H9 (cell line): Measurements from ENCODE around the gene RNASE1. TPM values are rescaled to one million over a fixed set of nuclear protein-coding genes. Genes with fewer than 3 reads are reported as not detected.

ENCODE experiments used
- DNase-seq: peaks from one replicate; pipeline ENCODE4 v3.0.0-alpha.2; 2017
- H2AFZ ChIP-seq: one replicate; pipeline ENCODE4 v1.6.1; 2013; ENCODE audit warnings: mild to moderate bottlenecking, low read length, control low read depth, moderate library complexity
- H2AK5ac ChIP-seq: 2 replicates; pipeline ENCODE4 v1.6.1; 2013; ENCODE audit warnings: low read length, control low read depth, mixed read lengths; ENCODE audit not compliant: insufficient read length
- H2BK120ac ChIP-seq: one replicate; pipeline ENCODE4 v1.6.1; 2013; ENCODE audit warnings: low read depth, mild to moderate bottlenecking, low read length, control low read depth, inconsistent platforms; ENCODE audit not compliant: poor library complexity, severe bottlenecking
- H2BK12ac ChIP-seq: 2 replicates; pipeline ENCODE4 v1.6.1; 2013; ENCODE audit warnings: low read length, control low read depth, mixed read lengths, low read depth; ENCODE audit not compliant: insufficient read length
- H2BK15ac ChIP-seq: 2 replicates; pipeline ENCODE4 v1.6.1; 2013; ENCODE audit warnings: low read depth, low read length, control low read depth
- H2BK20ac ChIP-seq: one replicate; pipeline ENCODE4 v1.6.1; 2013; ENCODE audit warnings: low read depth, mild to moderate bottlenecking, low read length, control low read depth, inconsistent platforms; ENCODE audit not compliant: poor library complexity, severe bottlenecking
- H2BK5ac ChIP-seq: 2 replicates; pipeline ENCODE4 v1.6.1; 2013; ENCODE audit warnings: low read length, control low read depth, mixed read lengths; ENCODE audit not compliant: insufficient read length
- H3K14ac ChIP-seq: 2 replicates; pipeline ENCODE4 v1.6.1; 2013; ENCODE audit warnings: low read length, control low read depth; ENCODE audit not compliant: insufficient read depth
- H3K18ac ChIP-seq: 2 replicates; pipeline ENCODE4 v1.6.1; 2013; ENCODE audit warnings: low read depth, mild to moderate bottlenecking, mixed read lengths, low read length, control low read depth; ENCODE audit not compliant: insufficient read length
- H3K23ac ChIP-seq: 2 replicates; pipeline ENCODE4 v1.6.1; 2013; ENCODE audit warnings: low read length, control low read depth, mixed read lengths, low read depth; ENCODE audit not compliant: insufficient read length
- H3K23me2 ChIP-seq: 2 replicates; pipeline ENCODE4 v1.6.1; 2013; ENCODE audit warnings: low read depth, mild to moderate bottlenecking, mixed read lengths, low read length, control low read depth; ENCODE audit not compliant: insufficient read length, poor library complexity, severe bottlenecking
- H3K27ac ChIP-seq: 2 replicates; pipeline ENCODE4 v1.5.1; 2013; ENCODE audit warnings: low read length, control low read depth, mixed read lengths, low read depth; ENCODE audit not compliant: insufficient read length
- H3K27me3 ChIP-seq: 2 replicates; pipeline ENCODE4 v1.6.1; 2013; ENCODE audit warnings: low read length, control low read depth, inconsistent platforms; ENCODE audit not compliant: insufficient read depth
- H3K4ac ChIP-seq: 2 replicates; pipeline ENCODE4 v1.6.1; 2013; ENCODE audit warnings: low read depth, mild to moderate bottlenecking, control low read depth, inconsistent platforms, low read length, moderate library complexity
- H3K4me1 ChIP-seq: 2 replicates; pipeline ENCODE4 v1.6.1; 2013; ENCODE audit warnings: low read length, control low read depth, inconsistent platforms; ENCODE audit not compliant: insufficient read depth
- H3K4me2 ChIP-seq: 2 replicates; pipeline ENCODE4 v1.6.1; 2013; ENCODE audit warnings: low read length, control low read depth, mixed read lengths; ENCODE audit not compliant: insufficient read length, insufficient read depth
- H3K56ac ChIP-seq: 2 replicates; pipeline ENCODE4 v1.6.1; 2013; ENCODE audit warnings: low read depth, mild to moderate bottlenecking, mixed read lengths, low read length, control low read depth; ENCODE audit not compliant: insufficient read length
- H3K79me1 ChIP-seq: 2 replicates; pipeline ENCODE4 v1.6.1; 2013; ENCODE audit warnings: low read depth, mild to moderate bottlenecking, moderate library complexity, low read length, control low read depth, inconsistent platforms; ENCODE audit not compliant: insufficient read depth, poor library complexity, severe bottlenecking
- H3K79me2 ChIP-seq: 2 replicates; pipeline ENCODE4 v1.6.1; 2013; ENCODE audit warnings: low read length, control low read depth, inconsistent platforms; ENCODE audit not compliant: insufficient read depth
- H3K9ac ChIP-seq: 2 replicates; pipeline ENCODE4 v1.6.1; 2013; ENCODE audit warnings: low read length, control low read depth, mixed read lengths; ENCODE audit not compliant: insufficient read length; ENCODE audit errors: extremely low read depth
- H3K9me3 ChIP-seq: one replicate; pipeline ENCODE4 v1.6.1; 2013; ENCODE audit warnings: low read depth, low read length, inconsistent platforms; ENCODE audit not compliant: control insufficient read depth
- H3T11ph ChIP-seq: one replicate; pipeline ENCODE4 v1.6.1; 2013; ENCODE audit warnings: mild to moderate bottlenecking, low read length, control low read depth, inconsistent platforms
- H4K20me1 ChIP-seq: one replicate; pipeline ENCODE4 v1.6.1; 2013; ENCODE audit not compliant: control insufficient read depth, insufficient read length, insufficient read depth
- H4K5ac ChIP-seq: 2 replicates; pipeline ENCODE4 v1.6.1; 2013; ENCODE audit warnings: low read depth, mild to moderate bottlenecking, mixed read lengths, low read length, control low read depth; ENCODE audit not compliant: insufficient read length
- H4K8ac ChIP-seq: replicated peaks from 2 replicates; pipeline ENCODE4 v1.6.1; 2013; ENCODE audit warnings: low read length, control low read depth, mixed read lengths, low read depth; ENCODE audit not compliant: insufficient read length
- H4K91ac ChIP-seq: 2 replicates; pipeline ENCODE4 v1.6.1; 2013; ENCODE audit warnings: low read depth, mild to moderate bottlenecking, moderate library complexity, mixed read lengths, low read length, control low read depth; ENCODE audit not compliant: insufficient read length
- H3K27ac Mint-ChIP-seq, 3 experiments: 2 replicates in 2 of 3; 3 replicates in 1 of 3; pipeline ENCODE4 v1.8.0; 2020 to 2021; ENCODE audit warnings: mixed read lengths in 3 of 3, mild to moderate bottlenecking in 1 of 3, moderate library complexity in 1 of 3
- H3K27me3 Mint-ChIP-seq: 2 replicates; pipeline ENCODE4 v1.8.0; 2021; ENCODE audit warnings: low read depth, mild to moderate bottlenecking, moderate library complexity, mixed read lengths
- H3K36me3 Mint-ChIP-seq, 3 experiments: 2 replicates in 2 of 3; 3 replicates in 1 of 3; pipeline ENCODE4 v1.8.0; 2020 to 2021; ENCODE audit warnings: low read depth in 3 of 3, mixed read lengths in 3 of 3; ENCODE audit not compliant: insufficient read depth in 1 of 3
- H3K4me1 Mint-ChIP-seq, 2 experiments: 2 replicates each; pipeline ENCODE4 v1.8.0; 2020; ENCODE audit warnings: mixed read lengths in 2 of 2
- H3K4me3 Mint-ChIP-seq, 2 experiments: 2 replicates in 1 of 2; 3 replicates in 1 of 2; pipeline ENCODE4 v1.8.0; 2020 to 2021; ENCODE audit warnings: mild to moderate bottlenecking in 2 of 2, mixed read lengths in 2 of 2, moderate library complexity in 1 of 2
- H3K9me3 Mint-ChIP-seq, 2 experiments: 2 replicates in 1 of 2; 3 replicates in 1 of 2; pipeline ENCODE4 v1.8.0; 2020; ENCODE audit warnings: mild to moderate bottlenecking in 2 of 2, mixed read lengths in 2 of 2, moderate library complexity in 1 of 2
- CTCF ChIP-seq: fragments of 200-600 bp; sonication (generic); conservative IDR thresholded peaks from 3 replicates; pipeline ENCODE4 v1.8.0; 2021; ENCODE audit warnings: antibody characterized with exemption, mild to moderate bottlenecking
- WGBS: extraction: QIAGEN DNeasy Blood & Tissue Kit; methylation state at CpG from one replicate; pipeline ENCODE4 v1.1.7; 2013; ENCODE audit warnings: missing lambda C conversion rate, low lambda C conversion rate, mixed read lengths; ENCODE audit not compliant: insufficient read length; ENCODE audit errors: extremely low coverage; 5-methylcytosine and 5-hydroxymethylcytosine counted together
- long read RNA-seq: library from polyadenylated mRNA; unstranded; transcript quantifications from one replicate; pipeline ENCODE4 v2.0.0, GENCODE V29; 2020
- total RNA-seq: library from RNA; stranded (reverse); gene quantifications from 2 replicates; pipeline ENCODE4 v1.2.1, GENCODE V29; 2021

The RNASE1 gene
- 1.2 and 1.6 TPM in 2 replicates for total RNA-seq
- long read RNA-seq, partial matches to known transcripts = 0 of 1 reads
- long read RNA-seq, other reads (novel, unspliced or antisense) = 0 of 1 reads

- no peak within 1 kb of the TSS for H2BK5ac ChIP-seq
- Mint-ChIP-seq H3K4me3 (no peak within 1 kb of the TSS), H3K27me3 (no peaks in the 10 kb centered on the region; the same call in 1 of the 2 replicates), H3K9me3 (no peaks in the 10 kb centered on the region), H3K4me1 (peaks cover 53 to 58% of the 10 kb centered on the region in 2 experiments), H3K27ac (no peak within 1 kb of the TSS; a peak in 2 of 7 replicates), H3K36me3 (peaks cover 0 to 2% (median 0%) of the 10 kb centered on the region in 3 experiments; a peak in 1 of 7 replicates)
- no peak within 1 kb of the TSS for H3K9ac ChIP-seq
- H3K79me1 ChIP-seq = no peaks in the 10 kb centered on the region
- no peak within 1 kb of the TSS for H3K56ac ChIP-seq
- no peaks in the 10 kb centered on the region for H4K20me1 ChIP-seq
- H4K5ac ChIP-seq = no peak within 1 kb of the TSS
- H2BK15ac ChIP-seq = no peak within 1 kb of the TSS
- H3K4me1 ChIP-seq = peaks cover 10% of the 10 kb centered on the region; the same call in 1 of the 2 replicates
- H3T11ph ChIP-seq = no peak within 1 kb of the TSS
- no peak within 1 kb of the TSS for H3K18ac ChIP-seq
- no peak for DNase-seq
- H3K79me2 ChIP-seq = no peaks in the 10 kb centered on the region
- H3K14ac ChIP-seq = no peak within 1 kb of the TSS; the same call in 1 of the 2 replicates
- no peak within 1 kb of the TSS for H4K8ac ChIP-seq
- no peaks in the 10 kb centered on the region for H3K27me3 ChIP-seq
- no peak within 1 kb of the TSS for H2AFZ ChIP-seq
- no peak within 1 kb of the TSS for H2BK20ac ChIP-seq
- no peaks in the 10 kb centered on the region for H3K9me3 ChIP-seq
- H3K27ac ChIP-seq = no peak within 1 kb of the TSS
- TF ChIP-seq CTCF = no peak
- no peak within 1 kb of the TSS for H2AK5ac ChIP-seq
- no peak within 1 kb of the TSS for H2BK12ac ChIP-seq
- H3K23me2 ChIP-seq = no peaks in the 10 kb centered on the region
- H4K91ac ChIP-seq = no peak within 1 kb of the TSS
- H3K23ac ChIP-seq = no peak within 1 kb of the TSS
- no peak within 1 kb of the TSS for H3K4ac ChIP-seq
- H3K4me2 ChIP-seq = no peak within 1 kb of the TSS
- no peak within 1 kb of the TSS for H2BK120ac ChIP-seq
- WGBS = no CpG with 5 or more reads among the region's 11 CpGs
These were observed at the start of gene RNASE1 for GRCh38 chr14:20802341-20803084. TSS of gene RNASE1 (minus strand) at chr14:20802844. CDS start at chr14:20802068, 776 bp downstream.
